Right atrium auricular region (tissue), 2 donors: Measurements from ENCODE around the gene DSE. TPM values are rescaled to one million over a fixed set of nuclear protein-coding genes. Genes with fewer than 3 reads are reported as not detected.

Experiments
- DNase-seq: peaks from one replicate; pipeline ENCODE4 v3.0.0-alpha.2; 2019; ENCODE audit warnings: low spot score
- H3K27ac ChIP-seq, 2 donors: fragments of 200-600 bp; sonication (generic); 1 replicate in 1 of 2; 2 replicates in 1 of 2; pipeline ENCODE4 v1.5.1; 2016 to 2019
- H3K27me3 ChIP-seq, 2 donors: fragments of 200-600 bp; sonication (generic); one replicate each; pipeline versions ENCODE4 v1.5.1 to v1.6.0; 2017 to 2019
- H3K36me3 ChIP-seq: fragments of 200-600 bp; sonication (generic); one replicate; pipeline ENCODE4 v1.5.1; 2016
- H3K4me1 ChIP-seq, 2 donors: fragments of 200-600 bp; sonication (generic); one replicate each; pipeline versions ENCODE4 v1.5.1 to v1.6.0; 2017 to 2019
- H3K4me3 ChIP-seq, 2 donors: fragments of 200-600 bp; sonication (generic); 1 replicate in 1 of 2; 2 replicates in 1 of 2; pipeline ENCODE4 v1.5.1; 2017 to 2019; ENCODE audit warnings: mild to moderate bottlenecking in 1 of 2, moderate library complexity in 1 of 2
- H3K9me3 ChIP-seq, 2 donors: fragments of 200-600 bp; sonication (generic); one replicate each; pipeline ENCODE4 v1.5.1; 2019
- total RNA-seq, 2 donors: library from RNA; depleted of rRNA; stranded (reverse); fragments of >200 nt; gene quantifications; one replicate each; pipeline ENCODE4 v1.1.0, GENCODE V29; 2016
- TF ChIP-seq, protein P1 (sequence below), 2 donors: fragments of 200-600 bp; sonication (generic); IDR thresholded peaks; one replicate each; pipeline ENCODE4 v1.5.1; 2019; ENCODE audit warnings: antibody characterized with exemption in 2 of 2

DSE gene
- total RNA-seq, 2 donors from 2014 or later, result 19.4 to 31.7 TPM

DNA sequence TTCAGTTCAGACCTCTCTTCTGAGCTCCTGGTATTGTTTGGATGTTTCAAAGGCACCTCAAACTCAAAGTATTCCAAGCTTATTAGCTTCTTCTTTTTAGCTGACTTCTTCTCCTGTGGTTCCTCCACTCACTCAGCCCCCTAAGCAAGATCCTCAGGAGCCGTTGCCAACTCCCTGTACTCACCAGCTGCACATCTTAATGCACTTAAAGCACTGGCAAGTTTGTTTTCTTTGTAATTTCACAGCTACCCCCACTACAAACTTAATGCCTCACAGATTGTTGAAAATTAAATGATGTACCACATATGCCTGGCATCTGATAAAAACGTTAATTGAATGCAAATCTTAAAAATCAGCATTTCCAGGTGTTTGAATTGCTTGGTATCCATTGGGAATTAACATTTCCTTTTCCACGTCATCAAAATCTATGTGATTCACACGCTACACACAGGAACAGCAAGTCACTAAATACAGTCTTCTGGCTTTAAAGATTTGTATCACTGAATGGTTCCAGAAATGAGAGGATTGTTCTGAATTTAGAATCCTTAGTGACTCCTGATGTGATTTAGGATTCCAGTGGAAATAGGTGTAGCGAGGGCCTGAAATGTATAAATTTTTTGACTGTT lies 114.9 kb downstream of the DSE start:
- TF ChIP-seq, protein P1, sequence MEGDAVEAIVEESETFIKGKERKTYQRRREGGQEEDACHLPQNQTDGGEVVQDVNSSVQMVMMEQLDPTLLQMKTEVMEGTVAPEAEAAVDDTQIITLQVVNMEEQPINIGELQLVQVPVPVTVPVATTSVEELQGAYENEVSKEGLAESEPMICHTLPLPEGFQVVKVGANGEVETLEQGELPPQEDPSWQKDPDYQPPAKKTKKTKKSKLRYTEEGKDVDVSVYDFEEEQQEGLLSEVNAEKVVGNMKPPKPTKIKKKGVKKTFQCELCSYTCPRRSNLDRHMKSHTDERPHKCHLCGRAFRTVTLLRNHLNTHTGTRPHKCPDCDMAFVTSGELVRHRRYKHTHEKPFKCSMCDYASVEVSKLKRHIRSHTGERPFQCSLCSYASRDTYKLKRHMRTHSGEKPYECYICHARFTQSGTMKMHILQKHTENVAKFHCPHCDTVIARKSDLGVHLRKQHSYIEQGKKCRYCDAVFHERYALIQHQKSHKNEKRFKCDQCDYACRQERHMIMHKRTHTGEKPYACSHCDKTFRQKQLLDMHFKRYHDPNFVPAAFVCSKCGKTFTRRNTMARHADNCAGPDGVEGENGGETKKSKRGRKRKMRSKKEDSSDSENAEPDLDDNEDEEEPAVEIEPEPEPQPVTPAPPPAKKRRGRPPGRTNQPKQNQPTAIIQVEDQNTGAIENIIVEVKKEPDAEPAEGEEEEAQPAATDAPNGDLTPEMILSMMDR (IDR thresholded peaks at IDR 0.05), result no peak
- Histone ChIP-seq H3K4me1 (no peaks in the 10 kb centered on the region), H3K9me3 (no peaks in the 10 kb centered on the region), H3K27me3 (no peaks in the 10 kb centered on the region), H3K36me3 (no peaks in the 10 kb centered on the region), H3K4me3 (no peak overlapping the region), H3K27ac (no peak overlapping the region)
- no peak for DNase-seq

GRCh38 chr6:116491610-116492330 lies 121.0 kb downstream of the DSE start:
- Histone ChIP-seq H3K9me3 (no peaks in the 10 kb centered on the region), H3K4me1 (no peaks in the 10 kb centered on the region), H3K4me3 (no peak overlapping the region), H3K27me3 (no peaks in the 10 kb centered on the region), H3K27ac (no peak overlapping the region), H3K36me3 (no peaks in the 10 kb centered on the region)
- TF ChIP-seq, protein P1 (IDR thresholded peaks at IDR 0.05), result no peak
- no peak for DNase-seq

GRCh38 chr6:116492331-116493067 lies 121.8 kb downstream of the DSE start:
- no peaks in the 10 kb centered on the region for H3K27me3 ChIP-seq
- no peak overlapping the region for H3K27ac ChIP-seq
- TF ChIP-seq, protein P1 (IDR thresholded peaks at IDR 0.05), result no peak
- H3K9me3 ChIP-seq, result no peaks in the 10 kb centered on the region
- no peak for DNase-seq
- H3K36me3 ChIP-seq, result no peaks in the 10 kb centered on the region
- H3K4me1 ChIP-seq, result no peaks in the 10 kb centered on the region
- H3K4me3 ChIP-seq, result no peak overlapping the region

Other genes starting within 250 kb of the DSE start
- gene COL10A1, start 244.8 kb upstream of the DSE start, total RNA-seq, result not detected
- gene TSPYL4, start 116.9 kb upstream of the DSE start, total RNA-seq, result 10 to 100 TPM; 29.2 to 34.5 TPM
- 10 to 100 TPM; 79.3 to 87.5 TPM for gene TSPYL1, start 91.0 kb upstream of the DSE start, total RNA-seq
- 1 to 10 TPM; 2.3 to 3.1 TPM for gene CALHM6, start 90.4 kb downstream of the DSE start, total RNA-seq
- 1 to 10 TPM; 2.3 to 3.4 TPM for gene CALHM5, start 140.7 kb downstream of the DSE start, total RNA-seq
- gene TRAPPC3L, start 174.7 kb downstream of the DSE start, total RNA-seq, result under 1 TPM in 1 of 2 donors, not detected in 1; 0.20 TPM
- not detected for gene CALHM4, start 182.8 kb downstream of the DSE start, total RNA-seq
- 10 to 100 TPM; 42.2 to 46.9 TPM for gene RWDD1, start 200.6 kb downstream of the DSE start, total RNA-seq
- under 1 TPM in 1 of 2 donors, not detected in 1; 0.16 TPM for gene RSPH4A, start 245.5 kb downstream of the DSE start, total RNA-seq